Measurements from ENCODE around the gene ZFPM1.

ZFPM1 gene

GRCh38 chr16:88438084-88438870, 14.8 kb upstream of the ZFPM1 start:
- H3K9me3 ChIP-seq (replicated peaks; ENCODE audit: low read length) = no peaks in the 10 kb centered on the region
- H3K4me3 ChIP-seq (ENCODE audit: low read length) = no peak overlapping the region
- peaks cover 5% of the 10 kb centered on the region for H3K4me1 ChIP-seq (ENCODE audit: control insufficient read depth, insufficient read depth, low read length)
- no peaks in the 10 kb centered on the region for H3K27me3 ChIP-seq (ENCODE audit: control insufficient read depth, insufficient read depth, low read length)
- no peak overlapping the region for H3K4me2 ChIP-seq (ENCODE audit: low read length)
- H3K9ac ChIP-seq (ENCODE audit: low read depth, low read length) = no peak overlapping the region
- no peaks in the 10 kb centered on the region for H3K36me3 ChIP-seq (ENCODE audit: insufficient read depth, low read length)

GRCh38 chr16:88439016-88439415, 14.1 kb upstream of the ZFPM1 start:
- H3K9me3 ChIP-seq (replicated peaks; ENCODE audit: low read length) = no peaks in the 10 kb centered on the region
- no peak overlapping the region for H3K9ac ChIP-seq (ENCODE audit: low read depth, low read length)
- no peak overlapping the region for H3K4me2 ChIP-seq (ENCODE audit: low read length)
- H3K4me1 ChIP-seq (ENCODE audit: control insufficient read depth, insufficient read depth, low read length) = peaks cover 5% of the 10 kb centered on the region
- H3K27me3 ChIP-seq (ENCODE audit: control insufficient read depth, insufficient read depth, low read length) = no peaks in the 10 kb centered on the region
- H3K4me3 ChIP-seq (ENCODE audit: low read length) = no peak overlapping the region
- no peaks in the 10 kb centered on the region for H3K36me3 ChIP-seq (ENCODE audit: insufficient read depth, low read length)

GRCh38 chr16:88439706-88440105, 13.4 kb upstream of the ZFPM1 start:
- Histone ChIP-seq H3K36me3 (ENCODE audit: insufficient read depth, low read length) (no peaks in the 10 kb centered on the region), H3K4me3 (ENCODE audit: low read length) (no peak overlapping the region), H3K9ac (ENCODE audit: low read depth, low read length) (no peak overlapping the region), H3K9me3 (replicated peaks; ENCODE audit: low read length) (no peaks in the 10 kb centered on the region), H3K4me2 (ENCODE audit: low read length) (no peak overlapping the region), H3K27me3 (ENCODE audit: control insufficient read depth, insufficient read depth, low read length) (no peaks in the 10 kb centered on the region), H3K4me1 (ENCODE audit: control insufficient read depth, insufficient read depth, low read length) (peaks cover 5% of the 10 kb centered on the region)

GRCh38 chr16:88440111-88440510, 13.0 kb upstream of the ZFPM1 start:
- no peaks in the 10 kb centered on the region for H3K36me3 ChIP-seq (ENCODE audit: insufficient read depth, low read length)
- no peak overlapping the region for H3K9ac ChIP-seq (ENCODE audit: low read depth, low read length)
- no peaks in the 10 kb centered on the region for H3K9me3 ChIP-seq (replicated peaks; ENCODE audit: low read length)
- peaks cover 5% of the 10 kb centered on the region for H3K4me1 ChIP-seq (ENCODE audit: control insufficient read depth, insufficient read depth, low read length)
- H3K27me3 ChIP-seq (ENCODE audit: control insufficient read depth, insufficient read depth, low read length) = no peaks in the 10 kb centered on the region
- no peak overlapping the region for H3K4me3 ChIP-seq (ENCODE audit: low read length)
- H3K4me2 ChIP-seq (ENCODE audit: low read length) = no peak overlapping the region

DNA sequence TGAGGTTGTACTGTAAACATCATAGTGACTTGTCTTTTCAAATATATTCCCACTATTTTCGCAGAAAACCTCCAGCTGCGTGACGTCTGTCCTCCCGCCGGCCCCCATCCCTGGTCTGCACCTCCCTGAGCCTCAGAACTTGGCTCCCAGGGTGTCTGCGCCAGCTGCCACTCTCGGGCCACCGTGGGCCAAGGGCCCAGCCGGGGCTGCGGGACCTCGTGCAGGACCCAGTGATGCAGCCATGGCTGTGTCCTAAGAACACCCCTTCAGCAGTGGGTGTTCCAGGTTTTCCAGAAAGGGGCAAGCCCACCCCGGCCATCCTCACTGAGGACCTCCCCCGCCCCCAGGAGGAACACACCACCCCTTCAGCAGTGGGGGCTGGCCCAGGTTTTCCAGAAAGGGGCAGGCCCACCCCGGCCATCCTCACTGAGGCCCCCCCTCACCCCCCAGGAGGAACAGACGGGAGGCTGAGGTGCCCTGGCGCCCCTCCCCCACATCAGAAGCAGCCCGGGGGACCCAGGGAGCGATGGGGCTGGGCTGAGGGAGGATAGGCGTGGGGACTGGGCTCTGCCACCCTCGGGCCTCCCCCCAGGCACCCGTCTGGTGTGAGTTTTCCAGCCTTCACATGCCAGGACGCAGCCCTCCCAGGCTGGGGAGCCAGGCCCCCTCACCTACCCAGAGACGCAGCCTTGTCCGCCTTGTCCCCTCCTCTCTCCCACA, 12.2 kb upstream of the ZFPM1 start:
- Histone ChIP-seq H3K4me1 (ENCODE audit: control insufficient read depth, insufficient read depth, low read length) (peaks cover 5% of the 10 kb centered on the region), H3K9ac (ENCODE audit: low read depth, low read length) (no peak overlapping the region)

GRCh38 chr16:88441460-88441859, 11.6 kb upstream of the ZFPM1 start:
- H3K27me3 ChIP-seq (ENCODE audit: control insufficient read depth, insufficient read depth, low read length) = peaks cover 4% of the 10 kb centered on the region

More for the DNA sequence above, 12.2 kb upstream of the ZFPM1 start:
- Histone ChIP-seq H3K4me3 (ENCODE audit: low read length) (no peak overlapping the region), H3K4me2 (ENCODE audit: low read length) (no peak overlapping the region), H3K36me3 (ENCODE audit: insufficient read depth, low read length) (no peaks in the 10 kb centered on the region), H3K27me3 (ENCODE audit: control insufficient read depth, insufficient read depth, low read length) (no peaks in the 10 kb centered on the region), H3K9me3 (replicated peaks; ENCODE audit: low read length) (no peaks in the 10 kb centered on the region)

DNA sequence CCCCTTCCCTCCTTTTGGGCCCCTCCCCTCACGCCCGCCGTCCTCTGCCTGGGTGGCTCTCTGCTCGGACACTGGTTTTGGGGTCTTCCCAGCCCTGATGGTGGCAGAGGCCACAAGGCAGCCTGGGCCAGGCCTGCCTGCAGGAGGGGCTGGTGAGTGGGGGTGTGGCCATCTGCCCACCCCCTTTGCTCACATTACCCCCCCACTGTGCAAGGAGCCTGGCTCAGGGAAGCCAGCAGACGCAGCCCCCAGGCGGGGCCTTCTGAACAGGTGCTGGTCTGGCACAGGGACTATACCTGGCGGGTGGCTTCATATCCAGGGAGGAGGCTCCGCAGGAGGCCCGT, 10.7 kb upstream of the ZFPM1 start:
- Histone ChIP-seq H3K9ac (ENCODE audit: low read depth, low read length) (no peak overlapping the region), H3K4me1 (ENCODE audit: control insufficient read depth, insufficient read depth, low read length) (peaks cover 5% of the 10 kb centered on the region), H3K9me3 (replicated peaks; ENCODE audit: low read length) (no peaks in the 10 kb centered on the region), H3K4me2 (ENCODE audit: low read length) (no peak overlapping the region), H3K4me3 (ENCODE audit: low read length) (no peak overlapping the region), H3K36me3 (ENCODE audit: insufficient read depth, low read length) (no peaks in the 10 kb centered on the region), H3K27me3 (ENCODE audit: control insufficient read depth, insufficient read depth, low read length) (peaks cover 11% of the 10 kb centered on the region)

More at GRCh38 chr16:88441460-88441859, 11.6 kb upstream of the ZFPM1 start:
- no peak overlapping the region for H3K4me2 ChIP-seq (ENCODE audit: low read length)
- H3K4me3 ChIP-seq (ENCODE audit: low read length) = no peak overlapping the region
- H3K9me3 ChIP-seq (replicated peaks; ENCODE audit: low read length) = no peaks in the 10 kb centered on the region
- no peaks in the 10 kb centered on the region for H3K36me3 ChIP-seq (ENCODE audit: insufficient read depth, low read length)
- H3K4me1 ChIP-seq (ENCODE audit: control insufficient read depth, insufficient read depth, low read length) = peaks cover 5% of the 10 kb centered on the region
- no peak overlapping the region for H3K9ac ChIP-seq (ENCODE audit: low read depth, low read length)

GRCh38 chr16:88442727-88443576, 10.1 kb upstream of the ZFPM1 start:
- no peak overlapping the region for H3K4me2 ChIP-seq (ENCODE audit: low read length)
- H3K4me1 ChIP-seq (ENCODE audit: control insufficient read depth, insufficient read depth, low read length) = peaks cover 5% of the 10 kb centered on the region
- no peaks in the 10 kb centered on the region for H3K9me3 ChIP-seq (replicated peaks; ENCODE audit: low read length)
- H3K9ac ChIP-seq (ENCODE audit: low read depth, low read length) = no peak overlapping the region
- peaks cover 13% of the 10 kb centered on the region for H3K27me3 ChIP-seq (ENCODE audit: control insufficient read depth, insufficient read depth, low read length)
- no peaks in the 10 kb centered on the region for H3K36me3 ChIP-seq (ENCODE audit: insufficient read depth, low read length)
- H3K4me3 ChIP-seq (ENCODE audit: low read length) = no peak overlapping the region

GRCh38 chr16:88444826-88445582, 8.1 kb upstream of the ZFPM1 start:
- Histone ChIP-seq H3K9ac (ENCODE audit: low read depth, low read length) (no peak overlapping the region), H3K4me2 (ENCODE audit: low read length) (no peak overlapping the region), H3K36me3 (ENCODE audit: insufficient read depth, low read length) (no peaks in the 10 kb centered on the region), H3K27me3 (ENCODE audit: control insufficient read depth, insufficient read depth, low read length) (peaks cover 26% of the 10 kb centered on the region), H3K4me3 (ENCODE audit: low read length) (no peak overlapping the region), H3K9me3 (replicated peaks; ENCODE audit: low read length) (no peaks in the 10 kb centered on the region), H3K4me1 (ENCODE audit: control insufficient read depth, insufficient read depth, low read length) (peaks cover 5% of the 10 kb centered on the region)

DNA sequence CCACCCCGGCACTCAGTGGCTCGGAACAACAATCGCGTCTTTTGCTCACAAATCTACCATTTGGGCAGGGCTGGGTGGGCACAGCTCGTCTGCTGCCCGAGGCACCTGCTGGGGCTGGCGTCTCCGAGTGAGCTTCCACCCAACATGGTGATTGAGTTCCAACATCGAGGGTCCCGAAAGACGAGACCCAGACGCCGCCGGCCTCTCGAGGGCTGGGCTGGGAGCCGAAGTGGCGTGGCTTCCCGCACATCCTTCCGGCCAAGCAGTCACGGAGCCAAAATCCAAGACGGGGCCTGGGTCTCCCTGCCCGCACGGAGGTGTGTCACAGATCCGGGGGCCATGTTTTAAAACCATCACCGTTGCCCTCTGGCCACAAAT, 7.5 kb upstream of the ZFPM1 start:
- Histone ChIP-seq H3K9me3 (replicated peaks; ENCODE audit: low read length) (no peaks in the 10 kb centered on the region), H3K4me1 (ENCODE audit: control insufficient read depth, insufficient read depth, low read length) (peaks cover 5% of the 10 kb centered on the region), H3K27me3 (ENCODE audit: control insufficient read depth, insufficient read depth, low read length) (peaks cover 29% of the 10 kb centered on the region), H3K9ac (ENCODE audit: low read depth, low read length) (no peak overlapping the region), H3K4me2 (ENCODE audit: low read length) (no peak overlapping the region), H3K4me3 (ENCODE audit: low read length) (no peak overlapping the region), H3K36me3 (ENCODE audit: insufficient read depth, low read length) (no peaks in the 10 kb centered on the region)

DNA sequence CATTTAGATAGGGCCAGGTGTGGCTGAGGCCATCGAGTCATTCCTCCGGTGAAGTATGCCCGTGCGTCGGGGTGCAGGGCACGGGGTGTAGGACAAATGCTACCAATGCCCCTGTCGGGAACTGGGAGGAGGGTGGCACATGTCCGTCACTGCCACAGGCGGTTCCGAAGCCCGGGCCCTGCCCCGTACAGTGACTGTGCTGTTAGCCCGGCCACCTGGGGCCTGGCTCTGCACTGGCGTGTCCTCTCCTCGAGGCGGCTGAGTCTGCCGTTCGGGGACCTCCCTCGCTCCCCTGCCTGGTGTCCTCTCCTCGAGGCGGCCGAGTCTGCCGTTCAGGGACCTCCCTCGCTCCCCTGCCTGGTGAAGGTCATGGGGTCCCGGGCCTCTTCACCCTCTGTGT, 7.0 kb upstream of the ZFPM1 start:
- H3K4me1 ChIP-seq (ENCODE audit: control insufficient read depth, insufficient read depth, low read length) = peaks cover 5% of the 10 kb centered on the region
- H3K36me3 ChIP-seq (ENCODE audit: insufficient read depth, low read length) = no peaks in the 10 kb centered on the region
- no peak overlapping the region for H3K4me2 ChIP-seq (ENCODE audit: low read length)
- H3K9ac ChIP-seq (ENCODE audit: low read depth, low read length) = no peak overlapping the region
- H3K9me3 ChIP-seq (replicated peaks; ENCODE audit: low read length) = no peaks in the 10 kb centered on the region
- H3K27me3 ChIP-seq (ENCODE audit: control insufficient read depth, insufficient read depth, low read length) = peaks cover 34% of the 10 kb centered on the region
- H3K4me3 ChIP-seq (ENCODE audit: low read length) = no peak overlapping the region

Data from skeletal muscle satellite cell (primary cell).